GM18511 (cell line): ENCODE results near the gene CCPG1.
"Not testable (repeated sequence)": the region's sequence is repeated elsewhere in the genome, so short reads cannot be mapped to it uniquely, and the experiment has no call there.

Experiments
- ATAC-seq: cut with Tn5 transposase; IDR thresholded peaks from one replicate; pipeline ENCODE4 v1.9.1; 2021; ENCODE audit warnings: mild to moderate bottlenecking, moderate library complexity; ENCODE audit not compliant: unreplicated experiment

The CCPG1 gene, protein sequence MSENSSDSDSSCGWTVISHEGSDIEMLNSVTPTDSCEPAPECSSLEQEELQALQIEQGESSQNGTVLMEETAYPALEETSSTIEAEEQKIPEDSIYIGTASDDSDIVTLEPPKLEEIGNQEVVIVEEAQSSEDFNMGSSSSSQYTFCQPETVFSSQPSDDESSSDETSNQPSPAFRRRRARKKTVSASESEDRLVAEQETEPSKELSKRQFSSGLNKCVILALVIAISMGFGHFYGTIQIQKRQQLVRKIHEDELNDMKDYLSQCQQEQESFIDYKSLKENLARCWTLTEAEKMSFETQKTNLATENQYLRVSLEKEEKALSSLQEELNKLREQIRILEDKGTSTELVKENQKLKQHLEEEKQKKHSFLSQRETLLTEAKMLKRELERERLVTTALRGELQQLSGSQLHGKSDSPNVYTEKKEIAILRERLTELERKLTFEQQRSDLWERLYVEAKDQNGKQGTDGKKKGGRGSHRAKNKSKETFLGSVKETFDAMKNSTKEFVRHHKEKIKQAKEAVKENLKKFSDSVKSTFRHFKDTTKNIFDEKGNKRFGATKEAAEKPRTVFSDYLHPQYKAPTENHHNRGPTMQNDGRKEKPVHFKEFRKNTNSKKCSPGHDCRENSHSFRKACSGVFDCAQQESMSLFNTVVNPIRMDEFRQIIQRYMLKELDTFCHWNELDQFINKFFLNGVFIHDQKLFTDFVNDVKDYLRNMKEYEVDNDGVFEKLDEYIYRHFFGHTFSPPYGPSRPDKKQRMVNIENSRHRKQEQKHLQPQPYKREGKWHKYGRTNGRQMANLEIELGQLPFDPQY

DNA sequence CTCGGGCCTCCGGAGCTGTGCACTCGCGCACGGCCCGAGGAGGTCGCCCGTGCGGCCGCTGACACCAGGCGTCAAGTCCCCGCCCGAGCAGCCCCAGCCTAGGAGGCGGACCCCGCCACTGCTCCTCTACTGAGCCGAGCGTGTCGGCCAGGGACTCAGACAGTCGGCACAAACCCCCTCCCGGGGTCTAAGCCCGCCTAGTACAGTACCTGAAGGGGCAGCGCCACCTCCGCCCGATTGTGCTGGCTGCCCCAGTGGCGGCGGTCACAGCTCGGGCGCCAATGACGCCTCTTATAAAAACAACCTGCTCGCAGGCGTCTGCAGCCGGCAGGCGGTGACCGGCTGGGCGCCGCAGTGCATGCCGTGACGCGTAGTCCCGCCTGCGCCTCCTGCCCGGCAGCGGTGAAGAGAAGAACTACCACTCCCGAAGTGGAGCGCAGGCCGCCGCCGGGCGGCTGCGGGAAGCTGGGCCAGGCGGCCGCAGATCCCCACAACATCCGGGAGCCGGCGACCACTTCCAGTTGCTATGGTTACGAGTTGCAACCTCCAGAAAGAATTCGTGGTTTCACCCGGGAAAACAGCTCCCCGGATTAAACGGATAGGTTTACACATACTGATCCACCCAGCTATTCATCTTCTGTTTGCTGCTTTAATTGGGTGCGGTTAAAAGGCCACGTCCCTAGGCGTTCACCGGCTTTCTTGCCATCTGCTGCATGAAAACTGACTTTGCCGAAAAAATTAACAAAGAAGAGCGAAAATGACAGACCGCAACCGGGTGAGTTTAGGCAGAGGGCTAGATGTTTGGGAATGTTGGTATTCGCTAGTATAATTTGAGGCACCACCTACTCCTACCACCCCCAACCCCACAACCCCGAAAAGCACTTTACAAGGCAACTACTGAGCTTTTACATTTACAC lies at the start of gene CCPG1, which contains the start of gene PIERCE2:
CCPG1 (minus strand) TSS at position 348 of the 917 bp plus-strand sequence. CDS start 18,935 bp downstream, outside the sequence.
PIERCE2 (plus strand) TSS at position 484 of the 917 bp plus-strand sequence; CDS start at position 758, 274 bp downstream.
- peak; percentile 90 for ATAC-seq

DNA sequence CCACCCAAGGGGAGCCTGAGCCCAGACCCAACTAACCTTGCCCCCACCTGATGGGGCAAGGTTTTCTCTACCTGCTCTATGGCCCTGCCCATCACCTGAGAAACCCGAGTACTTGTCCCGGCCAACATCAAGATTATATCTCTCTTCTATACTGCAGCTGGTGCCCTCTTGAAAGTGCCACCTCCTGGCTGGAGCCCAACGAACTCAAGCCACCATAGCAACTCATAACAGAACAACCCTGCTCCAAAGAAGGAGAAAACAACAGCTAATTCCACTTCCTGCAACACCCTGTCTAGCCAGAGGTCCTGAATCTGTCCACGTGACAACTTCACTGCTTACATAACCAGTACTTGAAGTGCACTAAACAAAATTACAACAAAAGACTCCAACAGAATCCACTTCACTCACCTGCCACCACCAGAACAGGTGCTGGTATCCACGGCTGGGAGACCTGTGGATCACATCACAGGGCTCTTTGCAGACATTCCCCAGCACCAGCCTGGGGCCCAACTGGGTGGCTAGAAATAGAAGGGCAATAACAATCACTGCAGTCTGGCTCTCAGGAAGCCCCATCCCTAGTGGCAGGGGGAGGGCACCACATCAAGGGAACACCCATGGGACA lies 49.4 kb upstream of the CCPG1 start:
- ATAC-seq, result no peak

DNA sequence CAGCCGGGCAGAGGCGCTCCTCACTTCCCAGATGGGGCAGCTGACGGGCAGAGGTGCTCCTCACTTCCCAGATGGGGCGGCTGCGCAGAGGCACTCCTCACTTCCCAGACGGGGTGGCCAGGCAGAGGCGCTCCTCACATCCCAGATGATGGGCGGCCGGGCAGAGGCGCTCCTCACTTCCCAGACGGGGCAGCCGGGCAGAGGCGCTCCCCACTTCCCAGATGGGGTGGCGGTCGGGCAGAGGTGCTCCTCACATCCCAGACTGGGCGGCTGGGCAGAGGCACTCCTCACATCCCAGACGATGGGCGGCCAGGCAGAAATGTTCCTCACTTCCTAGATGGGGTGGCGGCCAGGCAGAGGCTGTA lies 38.9 kb upstream of the CCPG1 start:
- ATAC-seq, result not testable (repeated sequence)

DNA sequence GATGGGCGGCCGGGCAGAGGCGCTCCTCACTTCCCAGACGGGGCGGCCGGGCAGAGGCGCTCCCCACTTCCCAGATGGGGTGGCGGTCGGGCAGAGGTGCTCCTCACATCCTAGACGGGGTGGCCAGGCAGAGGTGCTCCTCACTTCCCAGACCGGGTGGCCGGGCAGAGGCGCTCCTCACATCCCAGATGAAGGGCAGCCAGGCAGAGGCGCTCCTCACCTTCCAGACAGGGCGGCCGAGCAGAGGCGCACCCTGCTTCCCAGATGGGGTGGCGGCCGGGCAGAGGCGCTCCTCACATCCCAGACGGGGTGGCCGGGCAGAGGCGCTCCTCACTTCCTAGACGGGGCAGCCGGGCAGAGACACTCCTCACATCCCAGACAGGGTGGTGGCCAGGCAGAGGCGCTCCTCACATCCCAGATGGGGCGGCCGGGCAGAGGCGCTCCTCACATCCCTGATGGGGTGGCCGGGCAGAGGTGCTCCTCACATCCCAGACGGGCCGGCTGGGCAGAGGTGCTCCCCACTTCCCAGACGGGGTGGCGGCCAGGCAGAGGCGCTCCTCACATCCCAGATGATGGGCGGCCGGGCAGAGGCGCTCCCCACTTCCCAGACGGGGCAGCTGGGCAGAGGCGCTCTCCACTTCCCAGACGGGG lies 38.3 kb upstream of the CCPG1 start:
- ATAC-seq, result not testable (repeated sequence)

DNA sequence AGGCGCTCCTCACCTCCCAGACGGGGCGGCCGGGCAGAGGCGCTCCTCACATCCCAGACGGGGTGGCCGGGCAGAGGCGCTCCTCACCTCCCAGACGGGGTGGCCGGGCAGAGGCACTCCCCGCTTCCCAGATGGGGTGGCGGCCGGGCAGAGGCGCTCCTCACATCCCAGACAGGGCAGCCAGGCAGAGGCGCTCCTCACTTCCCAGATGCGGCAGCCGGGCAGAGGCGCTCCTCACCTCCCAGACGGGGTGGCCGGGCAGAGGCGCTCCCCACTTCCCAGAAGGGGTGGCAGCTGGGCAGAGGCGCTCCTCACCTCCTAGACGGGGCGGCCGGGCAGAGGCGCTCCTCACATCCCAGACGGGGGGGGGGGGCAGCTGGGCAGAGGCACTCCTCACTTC lies 37.8 kb upstream of the CCPG1 start:
- ATAC-seq, result not testable (repeated sequence)

DNA sequence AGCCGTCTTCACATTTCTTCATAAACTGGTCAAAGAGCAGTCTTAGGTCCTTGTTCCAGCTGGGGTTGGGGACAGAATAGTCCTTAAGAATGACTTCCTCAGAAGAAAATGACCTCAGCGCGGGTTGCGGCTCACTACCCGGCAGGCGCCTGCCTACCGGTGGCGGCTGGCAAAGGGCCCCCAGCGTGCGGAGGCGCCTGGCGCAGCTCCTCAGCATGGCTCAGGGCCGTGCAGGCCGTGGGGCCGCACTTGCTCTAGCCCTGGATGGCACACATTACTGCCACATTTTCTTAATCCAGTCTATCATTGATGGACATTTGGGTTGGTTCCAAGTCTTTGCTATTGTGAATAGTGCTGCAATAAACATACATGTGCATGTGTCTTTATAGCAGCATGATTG lies 35.0 kb upstream of the CCPG1 start:
- ATAC-seq, result not testable (repeated sequence)

DNA sequence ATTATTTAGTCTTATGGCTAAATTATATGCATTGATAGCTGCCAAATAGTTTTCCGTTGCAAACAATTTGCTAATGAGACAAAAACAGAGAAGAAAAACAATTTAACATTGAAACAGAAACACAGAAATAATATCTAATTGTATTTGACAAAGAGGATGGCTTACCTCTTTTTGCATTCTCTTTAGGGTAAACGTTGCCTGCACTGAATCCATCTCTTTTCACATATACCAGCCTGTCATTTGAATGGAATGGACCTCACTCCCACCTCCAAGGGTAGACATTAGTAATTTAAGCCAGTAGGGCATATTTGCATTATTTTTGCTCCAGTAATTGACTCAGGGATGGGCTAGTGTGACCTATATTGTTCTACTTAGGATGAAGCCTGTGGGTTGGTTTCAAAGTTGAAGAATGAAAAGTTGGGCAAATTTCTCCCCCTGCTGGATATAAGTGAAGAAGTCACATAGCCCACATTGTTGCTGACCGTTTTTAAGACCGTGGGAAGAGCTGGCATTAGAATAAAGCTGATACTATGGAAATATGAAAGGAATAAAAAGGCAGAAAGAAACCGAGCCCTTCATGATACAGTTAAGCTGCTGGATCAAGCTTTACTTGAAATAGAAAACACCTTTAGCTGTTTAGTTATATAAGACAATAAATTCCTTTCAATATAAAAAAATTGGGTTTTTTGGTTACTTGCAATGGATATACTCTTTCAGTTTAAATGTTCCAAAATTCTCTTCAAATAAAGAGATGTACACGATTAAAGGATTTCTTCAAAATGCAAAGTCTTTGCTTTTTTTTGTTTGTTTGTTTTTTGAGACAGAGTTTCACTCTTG lies 27.0 kb upstream of the CCPG1 start:
- peak; percentile 86 for ATAC-seq

DNA sequence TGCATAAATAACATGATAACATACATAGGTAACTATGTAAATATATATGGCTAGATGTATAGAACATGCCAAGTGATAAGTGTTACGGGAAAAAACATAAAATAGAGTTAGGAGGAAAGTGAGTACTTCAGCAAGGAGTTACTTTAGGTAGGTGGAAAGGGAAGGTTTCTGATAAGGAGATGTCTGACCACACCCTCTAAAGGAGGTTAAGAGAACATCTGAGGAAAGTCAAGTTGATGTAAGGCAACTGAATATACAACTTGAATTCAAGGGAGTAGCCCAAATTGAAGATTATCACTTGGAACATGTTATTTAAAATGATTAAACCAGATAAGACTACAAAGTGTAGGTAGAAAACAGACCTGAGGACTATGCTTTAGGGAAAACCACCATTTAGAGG lies 13.9 kb upstream of the CCPG1 start:
- ATAC-seq, result no peak

DNA sequence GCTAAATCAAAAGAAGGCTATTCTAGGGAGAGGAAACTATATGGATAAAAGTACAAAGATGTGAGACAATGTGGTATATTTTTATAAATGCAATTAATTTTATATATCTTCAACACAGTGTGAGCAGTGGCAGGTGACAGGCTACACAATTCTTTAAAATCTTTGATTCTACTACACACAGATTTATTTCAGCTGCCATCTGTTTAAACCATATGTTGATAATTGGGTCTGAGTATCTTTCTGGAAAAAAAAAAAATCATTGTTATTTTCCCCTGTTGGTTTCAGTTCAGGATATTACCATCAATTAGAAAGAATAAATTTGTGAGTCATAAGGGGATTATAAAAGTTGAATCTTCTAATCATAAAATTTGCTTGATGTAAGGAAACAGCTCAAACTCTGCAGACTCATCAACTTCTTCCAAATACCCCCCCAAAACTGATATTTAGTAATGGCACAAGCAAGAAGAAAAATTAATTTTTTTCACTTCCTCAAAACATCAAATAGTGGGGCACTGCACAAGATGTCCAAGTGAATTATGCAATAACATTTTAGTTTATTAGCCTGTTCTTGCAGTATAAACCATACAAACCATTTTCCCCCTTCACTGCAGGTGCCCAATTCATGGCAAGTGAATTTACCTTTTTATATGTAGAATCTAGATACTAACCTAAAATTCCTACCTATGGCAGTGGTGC lies 12.2 kb upstream of the CCPG1 start:
- ATAC-seq, result no peak

DNA sequence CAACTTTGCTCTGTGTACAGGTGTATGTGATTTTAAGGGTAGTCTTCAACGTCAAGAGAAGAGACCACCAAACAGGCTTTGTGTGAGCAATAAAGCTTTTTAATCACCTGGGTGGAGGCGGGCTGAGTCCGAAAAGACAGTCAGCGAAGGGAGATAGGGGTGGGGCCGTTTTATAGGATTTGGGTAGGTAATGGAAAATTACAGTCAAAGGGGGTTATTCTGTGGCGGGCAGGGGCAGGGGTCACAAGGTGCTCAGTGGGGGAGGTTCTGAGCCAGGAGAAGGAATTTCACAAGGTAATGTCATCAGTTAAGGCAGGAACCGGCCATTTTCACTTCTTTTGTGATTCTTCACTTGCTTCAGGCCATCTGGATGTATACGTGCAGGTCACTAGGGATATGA lies 9.5 kb upstream of the CCPG1 start:
- not testable (repeated sequence) for ATAC-seq

DNA sequence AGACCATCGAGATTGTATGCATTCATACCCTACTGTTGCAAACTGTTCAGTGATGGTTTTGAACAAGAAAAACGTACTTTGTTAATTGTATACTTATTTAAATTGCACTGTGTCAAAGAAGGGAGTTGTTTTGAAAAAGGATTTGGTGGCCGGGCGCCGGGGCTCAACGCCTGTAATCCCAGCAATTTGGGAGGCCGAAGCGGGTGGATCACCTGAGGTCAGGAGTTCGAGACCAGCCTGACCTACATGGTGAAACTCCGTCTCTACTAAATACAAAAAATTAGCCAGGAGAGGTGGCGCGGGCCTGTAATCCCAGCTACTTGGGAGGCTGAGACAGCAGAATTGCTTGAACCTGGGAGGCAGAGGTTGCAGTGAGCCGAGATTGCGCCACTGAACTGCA lies 817 bp upstream of the CCPG1 start:
- ATAC-seq, result not testable (repeated sequence)

DNA sequence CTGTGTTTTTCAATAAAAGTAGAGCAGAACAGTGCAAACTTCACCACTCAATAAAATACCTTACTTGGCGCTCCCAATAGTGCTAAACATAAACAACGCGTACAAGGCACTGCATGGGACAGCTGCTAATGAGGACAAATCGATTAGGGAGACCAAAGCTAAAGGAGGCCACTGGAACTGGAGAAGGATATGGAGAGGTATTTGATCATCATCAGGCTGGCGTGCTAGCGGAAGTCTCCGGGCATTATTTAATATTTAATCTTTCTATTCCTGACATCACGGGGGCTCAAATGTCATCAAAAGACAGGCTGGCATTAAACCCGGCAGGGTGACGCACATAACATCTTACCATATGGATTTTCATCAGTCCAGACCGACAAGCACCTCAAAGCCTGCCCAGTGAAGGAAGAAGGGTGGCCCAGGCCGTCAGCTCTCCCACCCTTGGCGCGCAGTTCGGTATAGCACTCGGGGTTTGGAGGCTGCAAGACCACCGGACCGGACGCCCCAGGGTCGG lies 604 bp downstream of the CCPG1 start:
- ATAC-seq, result peak; percentile 20

DNA sequence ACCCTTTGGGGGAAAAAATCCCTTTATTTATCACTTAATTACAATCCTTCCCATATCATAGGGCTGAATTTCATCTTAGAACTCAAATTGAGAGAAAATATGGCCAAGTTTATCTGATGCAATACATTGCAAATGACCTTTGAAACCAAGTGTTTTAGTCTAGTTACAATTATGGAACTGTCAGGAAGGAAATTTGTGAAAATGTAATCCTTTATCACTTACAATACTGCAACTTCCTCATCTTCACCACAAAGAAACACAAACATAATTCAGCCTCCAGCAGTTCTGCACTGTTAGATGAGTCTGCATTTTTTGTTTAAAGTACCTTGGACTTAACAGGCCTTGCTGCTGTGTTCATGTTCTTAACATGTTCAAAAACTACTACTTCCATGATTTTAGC lies 4.6 kb downstream of the CCPG1 start:
- no peak for ATAC-seq

DNA sequence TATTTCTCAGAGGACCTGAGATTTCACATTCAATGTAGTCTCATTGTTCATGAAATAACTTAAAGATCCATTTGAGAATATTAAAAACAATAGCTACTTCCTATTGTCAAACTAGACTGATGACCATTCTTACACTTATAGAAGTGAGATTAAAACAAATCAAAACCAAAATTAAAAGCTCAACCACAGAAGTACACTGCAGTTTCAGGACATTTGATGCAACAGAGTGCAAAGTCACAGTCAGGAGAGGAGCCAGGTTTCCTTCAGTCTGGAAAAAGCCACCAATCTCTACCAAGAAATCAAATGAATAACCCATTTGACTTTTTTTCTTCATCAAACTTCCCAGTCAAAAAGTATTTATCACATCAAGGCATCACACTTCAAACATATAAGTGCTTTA lies 5.5 kb downstream of the CCPG1 start:
- ATAC-seq, result peak; percentile 60

DNA sequence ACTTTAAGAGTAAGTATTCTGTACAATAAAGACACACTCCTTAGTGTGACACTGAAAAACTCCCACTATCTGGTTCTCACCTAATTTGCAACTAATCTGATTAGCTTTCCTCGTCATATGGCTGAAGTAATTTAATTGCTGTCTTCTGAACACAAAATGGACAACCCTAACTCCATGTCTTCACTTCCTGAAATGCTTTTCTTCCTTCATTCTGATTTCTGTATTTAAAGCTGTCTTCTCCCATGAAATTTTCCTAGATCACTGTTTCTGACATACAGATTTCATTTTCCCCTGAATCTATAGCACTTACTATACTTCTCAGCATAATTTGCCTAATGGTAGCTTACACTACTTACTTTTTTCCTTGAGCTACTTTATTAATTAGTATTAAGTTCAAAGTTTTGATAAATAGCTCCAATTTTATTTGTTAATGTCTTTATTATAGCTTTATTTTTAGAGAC lies 6.3 kb downstream of the CCPG1 start:
- no peak for ATAC-seq

DNA sequence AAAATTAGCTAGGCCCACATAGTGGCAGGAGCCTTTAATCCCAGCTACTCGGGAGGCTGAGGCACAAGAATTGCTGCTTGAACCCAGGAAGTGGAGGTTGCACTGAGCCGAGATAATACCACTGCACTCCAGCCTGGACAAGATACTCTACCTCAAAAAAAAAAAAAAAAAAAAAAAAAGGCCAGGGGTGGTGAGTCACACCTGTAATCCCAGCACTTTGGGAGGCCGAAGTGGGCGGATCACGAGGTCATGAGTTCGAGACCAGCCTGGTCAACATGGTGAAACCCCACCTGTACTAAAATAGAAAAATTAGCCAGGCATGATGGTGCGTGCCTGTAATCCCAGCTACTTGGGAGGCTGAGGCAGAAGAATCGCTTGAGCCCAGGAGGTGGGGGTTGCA lies 8.1 kb downstream of the CCPG1 start:
- not testable (repeated sequence) for ATAC-seq

DNA sequence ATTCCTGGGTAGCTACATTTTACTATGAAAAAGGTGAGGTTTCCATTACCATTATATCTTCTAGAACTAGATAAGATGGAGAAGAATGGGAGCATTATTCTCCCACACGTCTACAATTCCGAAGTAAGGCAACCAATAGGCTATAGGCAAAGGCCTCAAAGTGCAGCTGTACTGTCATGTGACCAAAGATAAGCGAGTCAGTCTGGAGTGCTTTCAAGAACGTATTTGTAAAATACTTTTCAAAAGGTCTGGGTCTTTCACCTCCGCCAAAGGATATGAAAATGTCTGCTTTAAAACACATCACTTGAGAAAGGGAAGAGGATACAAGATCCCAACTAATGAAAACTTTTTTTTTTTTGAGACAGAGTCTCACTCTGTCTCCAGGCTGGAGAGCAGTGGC lies 9.9 kb downstream of the CCPG1 start:
- no peak for ATAC-seq

DNA sequence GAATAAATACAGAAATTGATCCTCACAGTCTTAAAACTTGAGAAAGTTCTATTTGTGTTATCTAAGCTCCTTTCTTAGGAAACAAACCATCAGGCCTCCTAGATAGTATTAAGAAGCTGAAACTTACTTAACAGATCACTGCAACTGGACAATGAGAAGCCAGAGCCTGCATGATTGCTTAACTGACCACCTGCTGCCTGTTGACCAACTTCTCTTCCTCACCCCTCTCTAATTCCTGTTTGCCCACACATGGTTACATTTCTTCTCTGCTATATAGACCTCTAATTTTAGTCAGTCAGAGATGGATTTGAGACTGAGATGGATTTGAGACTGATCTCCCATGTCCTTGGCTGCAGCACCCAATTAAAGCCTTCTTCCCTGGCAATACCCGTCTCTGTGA lies 13.5 kb downstream of the CCPG1 start:
- no peak for ATAC-seq
